Measurements from ENCODE around the gene TMEM74B.

GRCh38 chr20:1206366-1207148 lies 21.8 kb upstream of the TMEM74B start:
- TF ChIP-seq EGR1 (IDR thresholded peaks at IDR 0.05) (no peak), YY1 (IDR thresholded peaks at IDR 0.05; ENCODE audit: low read depth) (no peak), ZBTB7A (IDR thresholded peaks at IDR 0.05; ENCODE audit: low read depth) (no peak), EP300 (IDR thresholded peaks at IDR 0.05; ENCODE audit: borderline replicate concordance) (no peak), TAF1 (IDR thresholded peaks at IDR 0.05; ENCODE audit: low read depth) (no peak)

All from Ishikawa (cell line).